HepG2 (cell line): Measurements from ENCODE around the gene STOM. TPM values are rescaled to one million over a fixed set of nuclear protein-coding genes. Genes with fewer than 3 reads are reported as not detected.

ENCODE experiments used
- BCL6 ChIP-seq: IDR thresholded peaks from 2 replicates; pipeline ENCODE4 v1.6.1; 2016; ENCODE audit warnings: missing genetic modification reagents, missing compliant biosample characterization
- CEBPB ChIP-seq: IDR thresholded peaks from 2 replicates; pipeline ENCODE4 v1.6.1; 2011; ENCODE audit warnings: low read depth, low read length, improper control_type of control experiment, borderline replicate concordance
- HMGA1 ChIP-seq: sonication (generic); formaldehyde crosslinking; conservative IDR thresholded peaks from 2 replicates; pipeline ENCODE4 v1.4.0; 2020; ENCODE audit warnings: missing genetic modification reagents
- KAT7 ChIP-seq: IDR thresholded peaks from 2 replicates; pipeline ENCODE4 v1.6.1; 2018; ENCODE audit warnings: borderline replicate concordance, missing compliant biosample characterization
- MAFK ChIP-seq, 2 experiments: IDR thresholded peaks in 1 of 2; conservative IDR thresholded peaks in 1 of 2; 2 replicates each; pipeline ENCODE4 v1.6.1; 2011; ENCODE audit warnings: improper control_type of control experiment in 2 of 2, low read length in 2 of 2
- RNF2 ChIP-seq: fragments of 450-650 bp; conservative IDR thresholded peaks from 2 replicates; pipeline ENCODE4 v1.6.1; 2016; ENCODE audit warnings: low read depth
- ZMAT3 ChIP-seq: sonication (generic); formaldehyde crosslinking; conservative IDR thresholded peaks from 2 replicates; pipeline ENCODE4 v1.7.0; 2021; ENCODE audit warnings: missing genetic modification reagents
- ZNF136 ChIP-seq: sonication (generic); formaldehyde crosslinking; IDR thresholded peaks from 2 replicates; pipeline ENCODE4 v1.8.1; 2022; ENCODE audit warnings: low read depth, mild to moderate bottlenecking, moderate library complexity, missing genetic modification reagents
- ZNF263 ChIP-seq: sonication (generic); formaldehyde crosslinking; IDR thresholded peaks from 2 replicates; pipeline ENCODE4 v1.4.0; 2020; ENCODE audit warnings: missing genetic modification reagents
- ZNF33A ChIP-seq: sonication (generic); formaldehyde crosslinking; IDR thresholded peaks from 2 replicates; pipeline ENCODE4 v1.5.1; 2020; ENCODE audit warnings: missing genetic modification reagents, mild to moderate bottlenecking, moderate library complexity, borderline replicate concordance
- ZNF552 ChIP-seq: sonication (generic); formaldehyde crosslinking; IDR thresholded peaks from 2 replicates; pipeline ENCODE4 v1.9.0; 2022; ENCODE audit warnings: missing genetic modification reagents, mild to moderate bottlenecking, borderline replicate concordance
- ZNF563 ChIP-seq: sonication (generic); formaldehyde crosslinking; IDR thresholded peaks from 2 replicates; pipeline ENCODE4 v1.8.0; 2022; ENCODE audit warnings: mild to moderate bottlenecking, moderate library complexity, missing genetic modification reagents
- polyA plus RNA-seq, 8 experiments: library from polyadenylated mRNA; depleted of rRNA in 3 of 8; stranded (reverse) in 7 of 8; unstranded in 1 of 8; fragments of >200 nt; fragmentation: Illumina TruSeq in 4 of 8; extraction: Trizol in 4 of 8; gene quantifications; 2 replicates each; pipeline versions ENCODE4 v1.2.1 to v1.2.3, GENCODE V29; 2011 to 2016; ENCODE audit warnings: low read depth in 4 of 8, missing spikeins in 1 of 8, mixed read lengths in 1 of 8; ENCODE audit not compliant: insufficient read depth in 1 of 8
- total RNA-seq, 5 experiments: library from RNA; depleted of rRNA; stranded (reverse); fragments of >200 nt; fragmentation: Illumina TruSeq; extraction: Trizol; gene quantifications; 2 replicates each; pipeline ENCODE4 v1.2.3, GENCODE V29; 2016; ENCODE audit warnings: low read depth in 1 of 5
- TF ChIP-seq, protein P1 (sequence below): sonication (generic); formaldehyde crosslinking; conservative IDR thresholded peaks from 2 replicates; pipeline ENCODE4 v1.8.0; 2022; ENCODE audit warnings: missing genetic modification reagents
- TF ChIP-seq, protein P2 (sequence below): IDR thresholded peaks from 2 replicates; pipeline ENCODE4 v1.6.1; 2016
- TF ChIP-seq, protein P3 (sequence below): IDR thresholded peaks from 2 replicates; pipeline ENCODE4 v1.6.1; 2016; ENCODE audit warnings: mild to moderate bottlenecking, missing biosample characterization, missing genetic modification reagents
- TF ChIP-seq, protein P4 (sequence below): sonication (generic); formaldehyde crosslinking; IDR thresholded peaks from 2 replicates; pipeline ENCODE4 v1.8.1; 2023; ENCODE audit warnings: missing genetic modification reagents, mild to moderate bottlenecking, borderline replicate concordance
- TF ChIP-seq, protein P5 (sequence below): sonication (generic); formaldehyde crosslinking; IDR thresholded peaks from 2 replicates; pipeline ENCODE4 v1.8.0; 2022; ENCODE audit warnings: mild to moderate bottlenecking, missing genetic modification reagents, borderline replicate concordance
- TF ChIP-seq, protein P6 (sequence below): sonication (generic); formaldehyde crosslinking; IDR thresholded peaks from 2 replicates; pipeline ENCODE4 v1.4.0; 2020; ENCODE audit warnings: mild to moderate bottlenecking, missing genetic modification reagents, borderline replicate concordance
- TF ChIP-seq, protein P7 (sequence below): sonication (generic); formaldehyde crosslinking; IDR thresholded peaks from 2 replicates; pipeline ENCODE4 v1.9.0; 2021; ENCODE audit warnings: missing genetic modification reagents, borderline replicate concordance

The STOM gene
- total and polyA plus RNA-seq, 2 of the 13 experiments (the other 11 are each of a cell fraction or from before 2014, with no cell fraction given): 43.6 to 165 TPM

DNA sequence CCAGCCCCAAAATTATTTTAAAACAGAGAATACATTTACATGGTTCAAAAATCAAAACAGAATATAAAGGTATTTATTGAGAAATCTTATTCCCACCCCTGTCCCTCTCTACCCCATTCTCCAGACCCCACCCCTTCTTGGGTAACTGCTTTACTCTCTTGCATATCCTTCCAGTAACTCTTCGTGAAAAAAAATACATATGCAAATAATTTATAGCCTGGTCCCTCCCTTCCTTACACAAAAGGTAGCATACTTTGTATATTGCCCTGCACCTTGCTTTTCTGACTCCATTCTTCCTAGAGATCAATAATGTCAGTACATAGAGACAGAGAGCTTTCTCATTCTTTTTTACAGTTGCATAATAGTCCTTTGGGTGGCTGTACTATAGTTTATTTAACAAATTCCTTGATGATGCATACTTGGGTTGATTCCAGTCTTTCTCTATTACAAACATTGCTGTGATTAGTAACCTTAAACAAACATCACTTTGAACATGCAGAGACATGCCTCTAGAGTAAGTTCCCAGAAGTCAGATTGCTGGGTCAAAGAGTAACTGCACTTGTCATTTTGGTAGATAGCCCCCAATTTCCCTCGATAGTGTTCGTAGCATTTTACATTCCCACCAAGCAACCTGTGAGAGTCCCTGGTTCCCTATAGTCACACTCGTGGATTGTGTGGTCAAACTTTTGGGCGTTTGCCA lies 47.9 kb downstream of the STOM start (continued):
- TF ChIP-seq, protein P1, sequence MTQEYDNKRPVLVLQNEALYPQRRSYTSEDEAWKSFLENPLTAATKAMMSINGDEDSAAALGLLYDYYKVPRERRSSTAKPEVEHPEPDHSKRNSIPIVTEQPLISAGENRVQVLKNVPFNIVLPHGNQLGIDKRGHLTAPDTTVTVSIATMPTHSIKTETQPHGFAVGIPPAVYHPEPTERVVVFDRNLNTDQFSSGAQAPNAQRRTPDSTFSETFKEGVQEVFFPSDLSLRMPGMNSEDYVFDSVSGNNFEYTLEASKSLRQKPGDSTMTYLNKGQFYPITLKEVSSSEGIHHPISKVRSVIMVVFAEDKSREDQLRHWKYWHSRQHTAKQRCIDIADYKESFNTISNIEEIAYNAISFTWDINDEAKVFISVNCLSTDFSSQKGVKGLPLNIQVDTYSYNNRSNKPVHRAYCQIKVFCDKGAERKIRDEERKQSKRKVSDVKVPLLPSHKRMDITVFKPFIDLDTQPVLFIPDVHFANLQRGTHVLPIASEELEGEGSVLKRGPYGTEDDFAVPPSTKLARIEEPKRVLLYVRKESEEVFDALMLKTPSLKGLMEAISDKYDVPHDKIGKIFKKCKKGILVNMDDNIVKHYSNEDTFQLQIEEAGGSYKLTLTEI (CRISPR knock-in tag): no peak
- TF ChIP-seq ZNF33A (no peak), CEBPB (peak; percentile 91), ZNF263 (CRISPR knock-in tag) (no peak), ZNF552 (CRISPR knock-in tag) (no peak), RNF2 (no peak), ZMAT3 (CRISPR knock-in tag) (no peak), BCL6 (CRISPR knock-in tag) (peak; percentile 99), ZNF563 (CRISPR knock-in tag) (no peak), KAT7 (CRISPR knock-in tag) (no peak), MAFK (conservative IDR thresholded peaks at IDR 0.05 in 1 of 2, IDR thresholded peaks at IDR 0.05 in 1 of 2; ENCODE audit: low read length in 2 of 2) (peak in 1 of 2 experiments; percentile 20; a peak in 1 of 4 replicates), HMGA1 (CRISPR knock-in tag) (no peak), ZNF136 (CRISPR knock-in tag) (no peak; the same call in 1 of the 2 replicates)
- TF ChIP-seq, protein P2, sequence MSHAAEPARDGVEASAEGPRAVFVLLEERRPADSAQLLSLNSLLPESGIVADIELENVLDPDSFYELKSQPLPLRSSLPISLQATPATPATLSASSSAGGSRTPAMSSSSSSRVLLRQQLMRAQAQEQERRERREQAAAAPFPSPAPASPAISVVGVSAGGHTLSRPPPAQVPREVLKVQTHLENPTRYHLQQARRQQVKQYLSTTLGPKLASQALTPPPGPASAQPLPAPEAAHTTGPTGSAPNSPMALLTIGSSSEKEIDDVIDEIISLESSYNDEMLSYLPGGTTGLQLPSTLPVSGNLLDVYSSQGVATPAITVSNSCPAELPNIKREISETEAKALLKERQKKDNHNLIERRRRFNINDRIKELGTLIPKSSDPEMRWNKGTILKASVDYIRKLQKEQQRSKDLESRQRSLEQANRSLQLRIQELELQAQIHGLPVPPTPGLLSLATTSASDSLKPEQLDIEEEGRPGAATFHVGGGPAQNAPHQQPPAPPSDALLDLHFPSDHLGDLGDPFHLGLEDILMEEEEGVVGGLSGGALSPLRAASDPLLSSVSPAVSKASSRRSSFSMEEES (CRISPR knock-in tag): peak; percentile 84
- TF ChIP-seq, protein P3, sequence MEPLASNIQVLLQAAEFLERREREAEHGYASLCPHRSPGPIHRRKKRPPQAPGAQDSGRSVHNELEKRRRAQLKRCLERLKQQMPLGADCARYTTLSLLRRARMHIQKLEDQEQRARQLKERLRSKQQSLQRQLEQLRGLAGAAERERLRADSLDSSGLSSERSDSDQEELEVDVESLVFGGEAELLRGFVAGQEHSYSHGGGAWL (CRISPR knock-in tag): no peak
- TF ChIP-seq, protein P4, sequence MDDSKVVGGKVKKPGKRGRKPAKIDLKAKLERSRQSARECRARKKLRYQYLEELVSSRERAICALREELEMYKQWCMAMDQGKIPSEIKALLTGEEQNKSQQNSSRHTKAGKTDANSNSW (CRISPR knock-in tag): no peak
- TF ChIP-seq, protein P5, sequence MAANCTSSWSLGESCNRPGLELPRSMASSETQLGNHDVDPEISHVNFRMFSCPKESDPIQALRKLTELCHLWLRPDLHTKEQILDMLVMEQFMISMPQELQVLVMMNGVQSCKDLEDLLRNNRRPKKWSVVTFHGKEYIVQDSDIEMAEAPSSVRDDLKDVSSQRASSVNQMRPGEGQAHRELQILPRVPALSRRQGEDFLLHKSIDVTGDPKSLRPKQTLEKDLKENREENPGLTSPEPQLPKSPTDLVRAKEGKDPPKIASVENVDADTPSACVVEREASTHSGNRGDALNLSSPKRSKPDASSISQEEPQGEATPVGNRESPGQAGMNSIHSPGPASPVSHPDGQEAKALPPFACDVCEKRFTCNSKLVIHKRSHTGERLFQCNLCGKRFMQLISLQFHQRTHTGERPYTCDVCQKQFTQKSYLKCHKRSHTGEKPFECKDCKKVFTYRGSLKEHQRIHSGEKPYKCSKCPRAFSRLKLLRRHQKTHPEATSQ (CRISPR knock-in tag): no peak
- TF ChIP-seq, protein P6, sequence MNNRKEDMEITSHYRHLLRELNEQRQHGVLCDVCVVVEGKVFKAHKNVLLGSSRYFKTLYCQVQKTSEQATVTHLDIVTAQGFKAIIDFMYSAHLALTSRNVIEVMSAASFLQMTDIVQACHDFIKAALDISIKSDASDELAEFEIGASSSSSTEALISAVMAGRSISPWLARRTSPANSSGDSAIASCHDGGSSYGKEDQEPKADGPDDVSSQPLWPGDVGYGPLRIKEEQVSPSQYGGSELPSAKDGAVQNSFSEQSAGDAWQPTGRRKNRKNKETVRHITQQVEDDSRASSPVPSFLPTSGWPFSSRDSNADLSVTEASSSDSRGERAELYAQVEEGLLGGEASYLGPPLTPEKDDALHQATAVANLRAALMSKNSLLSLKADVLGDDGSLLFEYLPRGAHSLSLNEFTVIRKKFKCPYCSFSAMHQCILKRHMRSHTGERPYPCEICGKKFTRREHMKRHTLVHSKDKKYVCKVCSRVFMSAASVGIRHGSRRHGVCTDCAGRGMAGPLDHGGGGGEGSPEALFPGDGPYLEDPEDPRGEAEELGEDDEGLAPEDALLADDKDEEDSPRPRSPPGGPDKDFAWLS (CRISPR knock-in tag): no peak
- TF ChIP-seq, protein P7, sequence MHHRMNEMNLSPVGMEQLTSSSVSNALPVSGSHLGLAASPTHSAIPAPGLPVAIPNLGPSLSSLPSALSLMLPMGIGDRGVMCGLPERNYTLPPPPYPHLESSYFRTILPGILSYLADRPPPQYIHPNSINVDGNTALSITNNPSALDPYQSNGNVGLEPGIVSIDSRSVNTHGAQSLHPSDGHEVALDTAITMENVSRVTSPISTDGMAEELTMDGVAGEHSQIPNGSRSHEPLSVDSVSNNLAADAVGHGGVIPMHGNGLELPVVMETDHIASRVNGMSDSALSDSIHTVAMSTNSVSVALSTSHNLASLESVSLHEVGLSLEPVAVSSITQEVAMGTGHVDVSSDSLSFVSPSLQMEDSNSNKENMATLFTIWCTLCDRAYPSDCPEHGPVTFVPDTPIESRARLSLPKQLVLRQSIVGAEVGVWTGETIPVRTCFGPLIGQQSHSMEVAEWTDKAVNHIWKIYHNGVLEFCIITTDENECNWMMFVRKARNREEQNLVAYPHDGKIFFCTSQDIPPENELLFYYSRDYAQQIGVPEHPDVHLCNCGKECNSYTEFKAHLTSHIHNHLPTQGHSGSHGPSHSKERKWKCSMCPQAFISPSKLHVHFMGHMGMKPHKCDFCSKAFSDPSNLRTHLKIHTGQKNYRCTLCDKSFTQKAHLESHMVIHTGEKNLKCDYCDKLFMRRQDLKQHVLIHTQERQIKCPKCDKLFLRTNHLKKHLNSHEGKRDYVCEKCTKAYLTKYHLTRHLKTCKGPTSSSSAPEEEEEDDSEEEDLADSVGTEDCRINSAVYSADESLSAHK: no peak
